ENCODE results near the gene ALG14. TPM values are rescaled to one million over a fixed set of nuclear protein-coding genes. Genes with fewer than 3 reads are reported as not detected.

ALG14 gene
- total RNA-seq, 4 donors from 2014 or later = 1.9 to 3.3 (median 2.6) TPM; not detected in 1

GRCh38 chr1:94940738-94941137 lies 132.0 kb downstream of the ALG14 start:
- no peak for TF ChIP-seq POLR2A (IDR thresholded peaks at IDR 0.05)
- no peak for TF ChIP-seq CTCF (IDR thresholded peaks at IDR 0.05)
- Histone ChIP-seq H3K4me1 (no peaks in the 10 kb centered on the region), H3K36me3 (no peaks in the 10 kb centered on the region), H3K4me3 (no peak overlapping the region), H3K27me3 (no peaks in the 10 kb centered on the region), H3K9me3 (no peaks in the 10 kb centered on the region), H3K27ac (no peak overlapping the region)
- no peak for DNase-seq

GRCh38 chr1:94937820-94938219 lies 134.9 kb downstream of the ALG14 start:
- H3K9me3 ChIP-seq = no peaks in the 10 kb centered on the region
- H3K4me1 ChIP-seq = no peaks in the 10 kb centered on the region
- H3K27ac ChIP-seq = no peak overlapping the region
- H3K36me3 ChIP-seq = no peaks in the 10 kb centered on the region
- no peak for DNase-seq
- no peaks in the 10 kb centered on the region for H3K27me3 ChIP-seq
- no peak for TF ChIP-seq POLR2A (IDR thresholded peaks at IDR 0.05)
- TF ChIP-seq CTCF (IDR thresholded peaks at IDR 0.05) = no peak
- H3K4me3 ChIP-seq = no peak overlapping the region

- Histone ChIP-seq H3K9me3 (no peaks in the 10 kb centered on the region), H3K27me3 (no peaks in the 10 kb centered on the region), H3K4me1 (no peaks in the 10 kb centered on the region), H3K4me3 (no peak overlapping the region), H3K36me3 (no peaks in the 10 kb centered on the region), H3K27ac (no peak overlapping the region)
- no peak for DNase-seq
- TF ChIP-seq POLR2A (IDR thresholded peaks at IDR 0.05) (no peak), CTCF (IDR thresholded peaks at IDR 0.05) (no peak)
Measured at GRCh38 chr1:94936861-94937620, 135.7 kb downstream of the ALG14 start.

GRCh38 chr1:94935476-94935875 lies 137.3 kb downstream of the ALG14 start:
- Histone ChIP-seq H3K27me3 (no peaks in the 10 kb centered on the region), H3K27ac (no peak overlapping the region), H3K9me3 (no peaks in the 10 kb centered on the region), H3K36me3 (no peaks in the 10 kb centered on the region), H3K4me3 (no peak overlapping the region), H3K4me1 (no peaks in the 10 kb centered on the region)
- no peak for TF ChIP-seq POLR2A (IDR thresholded peaks at IDR 0.05)
- no peak for TF ChIP-seq CTCF (IDR thresholded peaks at IDR 0.05)
- no peak for DNase-seq

GRCh38 chr1:94935034-94935433 lies 137.7 kb downstream of the ALG14 start:
- H3K27ac ChIP-seq = no peak overlapping the region

More at GRCh38 chr1:94935034-94935433, 137.7 kb downstream of the ALG14 start:
- no peak for DNase-seq
- Histone ChIP-seq H3K9me3 (no peaks in the 10 kb centered on the region), H3K27me3 (no peaks in the 10 kb centered on the region), H3K36me3 (no peaks in the 10 kb centered on the region), H3K4me1 (peaks cover 0 to 3% (median 0%) of the 10 kb centered on the region in 4 donors), H3K4me3 (no peak overlapping the region)
- TF ChIP-seq CTCF (IDR thresholded peaks at IDR 0.05) (no peak), POLR2A (IDR thresholded peaks at IDR 0.05) (no peak)

Data from Peyer's patch (tissue), 4 donors.